HG02642 (cell line): ENCODE data around the gene CAMK4.
"Not testable (repeated sequence)": the region's sequence is repeated elsewhere in the genome, so short reads cannot be mapped to it uniquely, and the experiment has no call there.

ENCODE experiments used
- ATAC-seq: cut with Tn5 transposase; IDR thresholded peaks from one replicate; pipeline ENCODE4 v1.9.1; 2021; ENCODE audit warnings: mild to moderate bottlenecking; ENCODE audit not compliant: unreplicated experiment, poor library complexity

CAMK4 gene

GRCh38 chr5:111408817-111409216 lies 184.6 kb downstream of the CAMK4 start:
- ATAC-seq: no peak

DNA sequence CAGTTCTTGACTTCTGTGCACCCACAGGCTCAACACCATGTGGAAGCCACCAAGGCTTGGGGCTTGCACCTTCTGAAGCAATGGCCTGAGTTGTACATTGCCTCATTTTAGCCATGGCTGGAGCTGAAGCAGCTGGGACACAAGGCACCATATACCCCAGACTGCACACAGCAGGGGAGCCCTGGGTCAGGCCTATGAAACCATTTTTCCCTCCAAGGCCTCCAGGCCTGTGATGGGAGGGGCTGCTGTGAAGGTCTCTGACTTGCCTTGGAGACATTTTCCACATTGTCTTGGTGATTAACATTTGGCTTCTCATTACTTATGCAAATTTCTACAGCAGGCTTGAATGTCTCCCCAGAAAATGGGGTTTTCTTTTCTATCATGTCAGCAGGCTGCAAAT lies 185.1 kb downstream of the CAMK4 start:
- not testable (repeated sequence) for ATAC-seq

GRCh38 chr5:111410067-111410466 lies 185.9 kb downstream of the CAMK4 start:
- ATAC-seq: not testable (repeated sequence)

GRCh38 chr5:111411301-111411700 lies 187.1 kb downstream of the CAMK4 start:
- no peak for ATAC-seq

GRCh38 chr5:111412593-111412992 lies 188.4 kb downstream of the CAMK4 start:
- no peak for ATAC-seq

GRCh38 chr5:111415053-111415452 lies 190.9 kb downstream of the CAMK4 start:
- no peak for ATAC-seq

DNA sequence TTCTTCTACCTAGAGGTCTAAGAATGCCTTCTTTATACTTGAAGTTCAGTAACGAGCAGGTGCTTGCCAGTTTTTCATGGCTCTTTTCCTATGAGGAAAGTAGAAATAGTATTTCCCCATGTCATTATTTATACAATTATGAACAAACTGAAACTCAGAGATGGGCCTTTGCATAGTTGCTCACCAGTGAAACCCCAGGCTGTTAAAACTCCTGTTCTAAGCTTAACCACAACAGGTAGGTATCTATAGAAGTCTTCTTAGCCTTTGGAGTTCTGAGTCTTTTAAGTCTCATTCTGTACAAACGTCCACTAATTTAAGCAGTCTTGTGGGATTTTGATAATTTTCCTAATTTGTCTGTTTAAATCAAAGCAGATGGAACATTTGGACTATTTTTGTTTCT lies 198.1 kb downstream of the CAMK4 start:
- peak; percentile 64 for ATAC-seq

DNA sequence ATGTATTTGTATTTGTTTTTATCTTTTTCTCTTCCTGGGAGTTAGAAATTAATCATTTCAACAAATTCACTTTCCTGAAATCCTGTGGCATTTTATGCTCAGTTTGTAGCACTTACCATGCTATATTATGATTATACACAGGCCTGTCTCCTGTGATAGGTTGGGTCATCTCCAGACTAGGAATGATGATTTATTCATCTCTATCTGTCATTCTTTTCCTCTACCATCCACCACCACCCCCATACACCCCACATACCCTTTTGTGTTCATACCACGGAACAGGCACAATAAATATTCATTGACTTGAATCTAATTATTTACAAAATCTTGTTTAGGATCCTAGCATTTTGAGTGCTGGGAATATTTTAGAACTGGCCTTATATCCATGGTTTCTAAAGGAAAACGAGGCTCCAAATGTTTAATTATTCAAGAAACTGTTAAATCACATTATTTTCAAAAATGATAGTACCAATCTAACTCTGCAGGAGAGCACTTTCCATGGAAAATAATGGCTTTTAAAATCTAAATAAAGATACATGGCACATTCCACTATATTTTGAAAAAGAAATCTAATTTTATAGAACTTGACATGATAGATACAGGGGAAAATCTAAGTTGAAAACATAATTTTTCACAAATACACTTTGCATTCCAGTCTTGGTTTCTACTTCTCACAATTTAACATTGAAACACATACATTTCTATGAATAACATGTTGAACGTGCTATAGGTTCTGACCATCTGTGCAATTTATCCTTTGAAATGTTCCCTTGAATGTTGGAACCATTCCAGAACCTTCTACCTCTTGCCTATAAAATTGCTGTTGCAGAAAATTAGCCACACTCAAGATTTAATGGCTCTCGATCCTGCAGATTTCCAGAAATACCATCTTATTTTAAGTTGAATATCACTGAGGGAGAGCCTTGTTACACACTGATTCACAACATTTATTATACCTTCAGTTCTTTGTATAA lies 198.8 kb downstream of the CAMK4 start:
- no peak for ATAC-seq

DNA sequence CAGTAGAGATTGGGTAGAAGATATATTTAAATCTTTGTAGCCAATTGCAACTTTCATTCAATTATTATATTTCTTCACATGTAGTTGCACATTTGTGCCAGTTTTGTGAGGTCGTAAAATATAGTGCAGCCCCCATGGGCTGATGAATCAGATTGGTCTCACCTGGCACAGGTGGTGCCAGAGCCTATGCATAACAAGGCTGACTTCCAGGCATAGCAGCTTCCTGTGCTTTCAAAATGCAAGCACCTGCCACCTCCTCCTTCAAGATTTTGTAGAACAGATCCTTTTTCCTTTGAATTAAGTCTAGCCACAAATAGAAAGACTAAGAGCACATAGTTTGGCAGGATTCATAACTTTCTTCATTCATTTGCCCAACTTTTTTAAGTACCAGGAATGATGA lies 201.0 kb downstream of the CAMK4 start:
- no peak for ATAC-seq

- no peak for ATAC-seq
Observed at GRCh38 chr5:111427762-111428161, 203.6 kb downstream of the CAMK4 start.

- ATAC-seq: no peak
Observed at GRCh38 chr5:111432883-111433536, 208.8 kb downstream of the CAMK4 start.

DNA sequence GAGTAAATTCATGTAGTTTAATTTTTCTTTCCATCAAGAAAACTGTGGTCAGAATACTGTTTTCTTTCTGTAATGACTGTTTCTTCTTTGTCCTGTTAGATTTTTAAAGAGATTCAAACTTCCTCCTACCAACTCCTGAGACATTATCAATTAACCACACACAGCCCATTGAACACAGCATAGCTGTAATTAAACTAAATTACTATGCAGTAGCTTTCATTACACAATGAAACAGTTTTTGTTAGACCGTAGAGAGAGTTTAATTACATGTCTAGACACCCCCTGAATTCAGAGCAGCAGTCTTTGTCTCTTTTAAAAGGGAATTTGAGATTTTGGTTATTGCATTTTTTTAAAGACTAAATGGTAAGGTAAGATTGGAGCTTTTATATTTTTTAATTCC lies 210.6 kb downstream of the CAMK4 start:
- ATAC-seq: no peak

DNA sequence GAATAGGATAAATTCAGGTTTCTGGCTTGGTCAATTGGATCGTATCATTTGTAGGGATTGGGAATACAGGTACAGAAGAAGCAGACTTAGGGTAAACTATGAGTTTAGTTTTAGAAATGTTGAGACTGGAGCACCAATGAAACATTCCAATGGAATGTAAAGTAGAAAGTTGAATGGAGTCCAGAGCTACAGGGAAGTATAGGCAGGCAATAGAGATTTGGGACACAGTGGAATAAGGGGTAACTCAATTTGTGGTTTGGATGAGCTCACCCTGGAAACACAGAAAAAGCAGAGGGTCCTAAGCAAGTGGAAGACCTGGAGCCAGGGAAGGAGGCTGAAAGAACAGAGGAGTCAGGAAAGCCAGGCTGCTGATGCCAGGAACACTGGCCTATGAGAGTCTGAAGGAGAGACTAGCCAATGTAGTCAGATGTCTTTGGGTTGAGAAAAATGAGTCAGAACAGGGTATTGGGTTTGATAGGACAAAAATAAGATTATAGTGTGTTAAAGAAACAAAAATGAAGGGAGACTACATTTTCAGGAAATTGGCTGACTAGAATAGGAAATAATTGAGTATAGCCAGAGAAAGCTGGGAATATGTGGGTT lies 215.4 kb downstream of the CAMK4 start:
- no peak for ATAC-seq

DNA sequence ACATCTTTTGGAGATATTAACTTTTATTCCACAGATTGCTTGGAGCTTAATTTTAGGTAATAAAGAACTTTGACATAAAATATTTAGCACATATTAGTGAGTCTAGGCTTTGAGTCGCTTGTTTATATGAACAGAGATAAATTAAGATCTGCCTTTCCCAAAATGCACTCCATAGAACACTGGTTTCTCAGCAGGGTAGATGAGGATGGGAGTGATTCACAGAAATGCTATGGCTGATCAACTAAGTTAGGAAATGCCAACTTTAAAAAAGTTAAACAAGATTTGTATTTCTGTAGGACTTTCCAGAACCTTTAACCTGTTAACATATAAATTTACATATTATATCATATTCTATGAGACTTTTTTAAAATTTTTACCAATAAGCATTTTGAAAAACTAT lies 222.9 kb downstream of the CAMK4 start:
- no peak for ATAC-seq

DNA sequence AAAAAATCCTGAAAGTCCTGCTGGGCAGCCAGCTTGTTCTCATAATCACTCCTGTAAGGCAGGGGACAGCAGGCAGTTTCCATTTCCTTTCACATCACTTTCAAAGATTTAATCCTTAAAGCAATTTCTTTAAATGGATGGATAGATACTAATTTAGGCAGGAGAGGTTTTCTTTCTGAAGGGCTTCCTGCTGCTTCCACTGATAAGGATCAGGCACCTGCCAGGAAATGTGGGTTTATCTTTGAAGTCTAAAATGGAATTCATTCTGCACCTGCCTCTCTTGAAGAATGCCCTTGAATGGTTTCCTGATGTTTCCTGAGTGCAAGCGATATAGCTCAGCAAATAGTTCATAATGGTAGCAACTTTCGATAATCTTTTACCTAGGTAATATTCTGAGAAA lies 223.6 kb downstream of the CAMK4 start:
- ATAC-seq: no peak

DNA sequence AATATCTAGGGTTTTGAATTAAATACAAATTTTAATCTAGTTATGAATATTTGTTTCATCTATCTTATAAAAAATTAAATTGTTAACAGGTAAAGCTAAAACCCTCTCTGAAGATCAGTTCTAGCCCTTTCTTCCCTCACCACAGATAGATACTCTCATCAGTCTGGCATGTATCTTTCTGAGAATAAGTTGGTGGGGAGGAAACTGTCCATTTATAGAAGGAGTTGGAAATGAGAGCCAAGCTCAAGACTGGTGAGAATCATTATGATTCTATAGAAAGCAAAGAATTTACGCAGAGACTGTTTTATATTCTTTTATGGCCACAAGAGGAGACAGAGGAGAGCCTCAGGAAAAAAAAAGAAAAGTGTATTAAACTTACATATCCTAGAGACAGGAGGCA lies 229.1 kb downstream of the CAMK4 start:
- no peak for ATAC-seq

- ATAC-seq: no peak
Observed at GRCh38 chr5:111453747-111454146, 229.6 kb downstream of the CAMK4 start.

DNA sequence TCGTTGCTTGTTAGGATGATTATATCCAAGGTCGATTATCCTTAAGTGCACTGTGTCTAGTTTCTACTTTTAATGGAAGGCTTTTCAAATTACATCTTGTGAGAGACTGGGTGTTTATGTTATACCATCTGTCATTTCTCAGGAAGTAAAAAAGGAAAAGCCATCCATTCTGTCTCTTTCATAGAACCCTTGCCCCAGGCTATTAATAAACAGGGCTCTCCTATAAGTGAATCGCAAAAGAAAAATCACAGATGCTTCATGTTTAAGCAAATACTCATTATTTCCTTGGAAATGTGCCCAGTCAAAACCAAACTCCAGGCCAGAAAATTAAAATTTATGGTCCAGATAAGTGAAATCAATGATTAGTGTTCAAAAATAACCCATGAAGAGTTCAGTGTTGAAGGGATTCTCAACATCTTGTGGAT lies 230.0 kb downstream of the CAMK4 start:
- ATAC-seq: no peak

DNA sequence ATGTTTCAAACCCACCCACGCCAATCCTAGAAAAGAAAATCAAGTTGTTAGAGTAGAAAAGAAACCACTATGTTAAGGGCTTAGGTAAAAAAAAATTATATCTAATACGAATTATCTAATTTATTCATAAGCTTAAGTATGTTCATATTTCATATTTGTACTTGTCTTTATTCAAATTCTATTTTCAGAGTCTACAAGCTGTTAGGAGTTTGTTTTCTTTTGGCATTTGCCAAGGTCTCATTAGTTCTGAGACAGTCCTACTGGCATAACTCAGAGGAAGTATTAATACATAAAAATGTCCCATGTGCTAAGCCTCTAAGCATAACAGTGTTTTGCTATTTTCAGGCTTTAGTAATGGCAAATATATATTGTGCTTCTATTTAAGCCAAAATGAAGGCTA lies 230.6 kb downstream of the CAMK4 start:
- no peak for ATAC-seq

DNA sequence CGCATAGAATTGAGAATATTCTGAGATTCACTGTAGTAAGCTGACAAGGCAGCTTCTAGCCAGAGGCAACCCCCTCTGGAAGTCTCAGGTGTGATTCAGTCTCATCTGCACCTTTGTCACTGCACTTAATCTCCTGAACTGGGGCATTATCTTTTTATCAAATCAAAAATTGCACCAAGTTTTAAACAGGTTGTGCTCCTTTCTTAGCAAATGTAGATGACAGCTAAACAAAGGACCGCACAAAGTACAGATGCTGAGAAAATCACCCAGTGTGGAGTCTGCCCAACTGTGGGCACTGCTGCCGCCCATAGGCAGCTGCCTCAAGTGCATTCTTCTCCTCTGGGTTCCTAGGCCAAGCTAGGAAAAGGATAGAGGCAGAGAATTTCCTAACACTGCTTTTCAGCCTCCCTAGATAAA lies 237.1 kb downstream of the CAMK4 start:
- ATAC-seq: no peak

DNA sequence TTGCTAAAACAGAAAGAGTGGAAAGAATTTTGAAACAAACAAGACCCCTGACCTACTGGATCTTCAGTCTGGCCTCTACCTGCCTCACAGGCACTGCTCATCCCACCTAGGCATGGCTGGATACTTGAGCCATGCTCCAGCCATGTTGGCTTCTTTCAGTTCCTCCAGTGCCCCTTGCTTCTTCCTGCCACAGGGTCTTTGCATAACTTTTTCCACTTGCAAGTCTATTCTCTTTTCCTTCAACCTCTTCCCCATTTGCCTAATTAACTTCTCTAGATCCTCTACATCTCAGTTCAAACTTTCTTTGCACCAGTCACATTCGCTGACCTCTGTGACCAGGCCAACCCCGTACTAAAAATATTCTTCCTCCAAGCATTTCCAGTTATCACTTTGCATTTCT lies 237.8 kb downstream of the CAMK4 start:
- no peak for ATAC-seq
